Renal cortex interstitium (tissue), 11 donors: ENCODE measurements around the gene COX20. TPM values are rescaled to one million over a fixed set of nuclear protein-coding genes. Genes with fewer than 3 reads are reported as not detected.

Source experiments
- DNase-seq, 11 donors: peaks; one replicate each; pipeline ENCODE4 v3.0.0-alpha.2; 2013; ENCODE audit warnings: low read depth in 9 of 11, low spot score in 4 of 11; ENCODE audit errors: extremely low read depth in 1 of 11
- polyA plus RNA-seq, 3 donors: library from polyadenylated mRNA; unstranded; fragments of 120-200 nt; gene quantifications; one replicate each; pipeline ENCODE4 v1.2.1, GENCODE V29; 2013; ENCODE audit not compliant: insufficient read length in 3 of 3

COX20 gene
- polyA plus RNA-seq, 3 donors = 93.4 to 129 (median 113) TPM

- DNase-seq = no peak
These were observed 4.8 kb downstream of the COX20 start for GRCh38 chr1:244840219-244840794.

- DNase-seq = no peak
These were observed 5.9 kb downstream of the COX20 start for GRCh38 chr1:244841273-244841927.

GRCh38 chr1:244843148-244843978 lies 7.9 kb downstream of the COX20 start:
- DNase-seq = no peak

GRCh38 chr1:244844155-244845121 lies 9.0 kb downstream of the COX20 start:
- DNase-seq = no peak

- DNase-seq = no peak
These were observed 11.2 kb downstream of the COX20 start for GRCh38 chr1:244846653-244847052.

GRCh38 chr1:244849189-244849866 lies 13.9 kb downstream of the COX20 start:
- no peak for DNase-seq

GRCh38 chr1:244850099-244850852 lies 14.8 kb downstream of the COX20 start:
- no peak for DNase-seq

- no peak for DNase-seq
These were observed 15.4 kb downstream of the COX20 start for GRCh38 chr1:244850896-244851295.

GRCh38 chr1:244851546-244852231 lies 16.2 kb downstream of the COX20 start:
- DNase-seq = no peak

- no peak for DNase-seq
These were observed 17.2 kb downstream of the COX20 start for GRCh38 chr1:244852694-244853093.

- DNase-seq = no peak
These were observed 18.7 kb downstream of the COX20 start for GRCh38 chr1:244854166-244854565.

GRCh38 chr1:244854865-244855578 lies 19.6 kb downstream of the COX20 start:
- DNase-seq = no peak

GRCh38 chr1:244857761-244858160 lies 22.3 kb downstream of the COX20 start:
- DNase-seq = no peak

- no peak for DNase-seq
These were observed 22.9 kb downstream of the COX20 start for GRCh38 chr1:244858357-244858756.

- no peak for DNase-seq
These were observed 24.6 kb downstream of the COX20 start for GRCh38 chr1:244860078-244860477.

GRCh38 chr1:244860914-244861610 lies 25.6 kb downstream of the COX20 start:
- DNase-seq = no peak
